Measurements from ENCODE around the gene HCFC2.
"Not testable (repeated sequence)": the region's sequence is repeated elsewhere in the genome, so short reads cannot be mapped to it uniquely, and the experiment has no call there.

Gene HCFC2

GRCh38 chr12:104114834-104115586 lies 50.7 kb downstream of the HCFC2 start:
- DNase-seq (ENCODE audit: low read depth in 1 of 2, low spot score in 1 of 2): not testable (repeated sequence)

- DNase-seq (ENCODE audit: low read depth in 1 of 2, low spot score in 1 of 2): no peak
Measured at GRCh38 chr12:104115587-104115975, 51.2 kb downstream of the HCFC2 start.

GRCh38 chr12:104121001-104121400 lies 56.7 kb downstream of the HCFC2 start:
- DNase-seq (ENCODE audit: low read depth in 1 of 2, low spot score in 1 of 2): no peak

GRCh38 chr12:104122298-104122697 lies 58.0 kb downstream of the HCFC2 start:
- no peak for DNase-seq (ENCODE audit: low read depth in 1 of 2, low spot score in 1 of 2)

- DNase-seq (ENCODE audit: low read depth in 1 of 2, low spot score in 1 of 2): no peak
Measured at GRCh38 chr12:104126548-104126947, 62.2 kb downstream of the HCFC2 start.

- no peak for DNase-seq (ENCODE audit: low read depth in 1 of 2, low spot score in 1 of 2)
Measured at GRCh38 chr12:104130760-104131159, 66.4 kb downstream of the HCFC2 start.

GRCh38 chr12:104131609-104132008 lies 67.3 kb downstream of the HCFC2 start:
- no peak for DNase-seq (ENCODE audit: low read depth in 1 of 2, low spot score in 1 of 2)

- no peak for DNase-seq (ENCODE audit: low read depth in 1 of 2, low spot score in 1 of 2)
Measured at GRCh38 chr12:104132351-104132956, 68.1 kb downstream of the HCFC2 start.

- DNase-seq (ENCODE audit: low read depth in 1 of 2, low spot score in 1 of 2): no peak
Measured at GRCh38 chr12:104133321-104133720, 69.0 kb downstream of the HCFC2 start.

- DNase-seq (ENCODE audit: low read depth in 1 of 2, low spot score in 1 of 2): no peak
Measured at GRCh38 chr12:104133866-104134265, 69.5 kb downstream of the HCFC2 start.

GRCh38 chr12:104134882-104135281 lies 70.6 kb downstream of the HCFC2 start:
- DNase-seq (ENCODE audit: low read depth in 1 of 2, low spot score in 1 of 2): no peak

GRCh38 chr12:104136577-104136976 lies 72.2 kb downstream of the HCFC2 start:
- DNase-seq (ENCODE audit: low read depth in 1 of 2, low spot score in 1 of 2): no peak

GRCh38 chr12:104137001-104137901 lies 72.9 kb downstream of the HCFC2 start:
- peak; percentile 11 to 30 for DNase-seq (ENCODE audit: low read depth in 1 of 2, low spot score in 1 of 2)

- peak; percentile 81 to 87 for DNase-seq (ENCODE audit: low read depth in 1 of 2, low spot score in 1 of 2)
Measured at GRCh38 chr12:104137902-104138796, 73.8 kb downstream of the HCFC2 start, which contains the start of gene NFYB. TSS of gene NFYB (minus strand) at chr12:104138210. CDS start at chr12:104135453, 2,757 bp downstream.

GRCh38 chr12:104138797-104139152 lies 74.4 kb downstream of the HCFC2 start:
- DNase-seq (ENCODE audit: low read depth in 1 of 2, low spot score in 1 of 2): no peak

GRCh38 chr12:104142543-104142942 lies 78.2 kb downstream of the HCFC2 start:
- DNase-seq (ENCODE audit: low read depth in 1 of 2, low spot score in 1 of 2): no peak

- DNase-seq (ENCODE audit: low read depth in 1 of 2, low spot score in 1 of 2): no peak
Measured at GRCh38 chr12:104143002-104143401, 78.7 kb downstream of the HCFC2 start.

- DNase-seq (ENCODE audit: low read depth in 1 of 2, low spot score in 1 of 2): no peak
Measured at GRCh38 chr12:104143918-104144317, 79.6 kb downstream of the HCFC2 start.

- DNase-seq (ENCODE audit: low read depth in 1 of 2, low spot score in 1 of 2): no peak
Measured at GRCh38 chr12:104147346-104147745, 83.0 kb downstream of the HCFC2 start.

GRCh38 chr12:104150416-104150815 lies 86.1 kb downstream of the HCFC2 start:
- no peak for DNase-seq (ENCODE audit: low read depth in 1 of 2, low spot score in 1 of 2)

All from activated T-helper 1 cell treated with anti-CD3 and anti-CD28 coated beads, Interleukin-2, amount 50 U/mL, for 16 hours (primary cell).